ENCODE data around the gene TPRN. TPM values are rescaled to one million over a fixed set of nuclear protein-coding genes. Genes with fewer than 3 reads are reported as not detected.

Gene TPRN
- polyA plus RNA-seq, 3 donors from 2014 or later, result 0.11 to 1.1 (median 0.60) TPM

- H3K27ac Mint-ChIP-seq, result peak overlapping the region; percentile 86 to 98 (median 96)
- DNase-seq, result no peak
- peak overlapping the region; percentile 89 to 96 (median 94) for H3K4me3 Mint-ChIP-seq
- H3K9me3 Mint-ChIP-seq, result no peaks in the 10 kb centered on the region
- H3K36me3 Mint-ChIP-seq, result no peaks in the 10 kb centered on the region
- H3K4me1 Mint-ChIP-seq, result peaks cover 32 to 37% of the 10 kb centered on the region in 2 donors
- peaks cover 2 to 14% (median 9%) of the 10 kb centered on the region in 3 donors for H3K27me3 Mint-ChIP-seq (ENCODE audit: low read depth in 3 of 3)
Observed at GRCh38 chr9:137189297-137190295, 10.9 kb downstream of the TPRN start.

- Mint-ChIP-seq H3K27ac (peak within 1 kb of the TSS; percentile 86 to 98 (median 96)), H3K4me3 (peak within 1 kb of the TSS; percentile 91 to 96 (median 94)), H3K4me1 (peaks cover 38 to 40% of the 10 kb centered on the region in 2 donors), H3K36me3 (peaks cover 0 to 6% (median 4%) of the 10 kb centered on the region in 3 donors), H3K27me3 (ENCODE audit: low read depth in 3 of 3) (peaks cover 2 to 14% (median 9%) of the 10 kb centered on the region in 3 donors), H3K9me3 (no peaks in the 10 kb centered on the region)
- DNase-seq, result peak; percentile 94 to 95 (median 95)
Observed at GRCh38 chr9:137188490-137189296, 11.8 kb downstream of the TPRN start, which contains the start of the genes ANAPC2 and SSNA1. Gene ANAPC2 (minus strand): TSS chr9:137188560. CDS start chr9:137188532, 28 bp downstream. Gene SSNA1 (plus strand): TSS chr9:137188676. CDS start chr9:137188727, 51 bp downstream.

GRCh38 chr9:137188086-137188489, 12.5 kb downstream of the TPRN start:
- H3K4me1 Mint-ChIP-seq, result peaks cover 38 to 40% of the 10 kb centered on the region in 2 donors
- H3K9me3 Mint-ChIP-seq, result no peaks in the 10 kb centered on the region
- peaks cover 2 to 14% (median 9%) of the 10 kb centered on the region in 3 donors for H3K27me3 Mint-ChIP-seq (ENCODE audit: low read depth in 3 of 3)
- DNase-seq, result no peak
- H3K36me3 Mint-ChIP-seq, result peaks cover 0 to 10% (median 4%) of the 10 kb centered on the region in 3 donors
- H3K27ac Mint-ChIP-seq, result peak overlapping the region; percentile 86 to 93 (median 93)
- peak overlapping the region; percentile 90 to 94 (median 93) for H3K4me3 Mint-ChIP-seq

GRCh38 chr9:137187386-137187785, 13.2 kb downstream of the TPRN start:
- Mint-ChIP-seq H3K4me1 (peaks cover 38 to 40% of the 10 kb centered on the region in 2 donors), H3K27ac (peak overlapping the region; percentile 86 to 93 (median 91)), H3K36me3 (peaks cover 0 to 10% (median 4%) of the 10 kb centered on the region in 3 donors), H3K27me3 (ENCODE audit: low read depth in 3 of 3) (peaks cover 2 to 14% (median 9%) of the 10 kb centered on the region in 3 donors), H3K4me3 (peak overlapping the region; percentile 90 to 94 (median 93)), H3K9me3 (no peaks in the 10 kb centered on the region)
- DNase-seq, result no peak

GRCh38 chr9:137186385-137186784, 14.2 kb downstream of the TPRN start:
- Mint-ChIP-seq H3K9me3 (no peaks in the 10 kb centered on the region), H3K27me3 (ENCODE audit: low read depth in 3 of 3) (peaks cover 2 to 14% (median 9%) of the 10 kb centered on the region in 3 donors)

GRCh38 chr9:137185921-137186320, 14.6 kb downstream of the TPRN start:
- H3K4me1 Mint-ChIP-seq, result peaks cover 36 to 40% of the 10 kb centered on the region in 2 donors
- H3K4me3 Mint-ChIP-seq, result peak overlapping the region in 2 of 5 donors; percentile 18 to 91
- H3K36me3 Mint-ChIP-seq, result peaks cover 4 to 15% (median 5%) of the 10 kb centered on the region in 3 donors
- no peak for DNase-seq
- peaks cover 2 to 11% (median 10%) of the 10 kb centered on the region in 3 donors for H3K27me3 Mint-ChIP-seq (ENCODE audit: low read depth in 3 of 3)
- no peaks in the 10 kb centered on the region for H3K9me3 Mint-ChIP-seq
- H3K27ac Mint-ChIP-seq, result no peak overlapping the region

More at GRCh38 chr9:137186385-137186784, 14.2 kb downstream of the TPRN start:
- H3K4me3 Mint-ChIP-seq, result peak overlapping the region in 4 of 5 donors; percentile 91 to 94 (median 94)
- peak overlapping the region in 2 of 6 donors; percentile 29 to 69 for H3K27ac Mint-ChIP-seq
- H3K4me1 Mint-ChIP-seq, result peaks cover 38 to 40% of the 10 kb centered on the region in 2 donors
- H3K36me3 Mint-ChIP-seq, result peaks cover 4 to 15% (median 5%) of the 10 kb centered on the region in 3 donors
- DNase-seq, result no peak

GRCh38 chr9:137184881-137185660, 15.5 kb downstream of the TPRN start:
- Mint-ChIP-seq H3K27ac (peak overlapping the region in 1 of 6 donors; percentile 11), H3K4me3 (no peak overlapping the region), H3K36me3 (peaks cover 4 to 15% (median 5%) of the 10 kb centered on the region in 3 donors), H3K9me3 (no peaks in the 10 kb centered on the region), H3K4me1 (peaks cover 33 to 40% of the 10 kb centered on the region in 2 donors), H3K27me3 (ENCODE audit: low read depth in 3 of 3) (peaks cover 2 to 11% (median 10%) of the 10 kb centered on the region in 3 donors)
- DNase-seq, result no peak

GRCh38 chr9:137183980-137184595, 16.5 kb downstream of the TPRN start:
- DNase-seq, result no peak
- Mint-ChIP-seq H3K4me3 (peak overlapping the region in 3 of 5 donors; percentile 19 to 49 (median 20)), H3K4me1 (peaks cover 26 to 32% of the 10 kb centered on the region in 2 donors), H3K27me3 (ENCODE audit: low read depth in 3 of 3) (peaks cover 2 to 15% (median 10%) of the 10 kb centered on the region in 3 donors), H3K36me3 (peaks cover 4 to 15% (median 5%) of the 10 kb centered on the region in 3 donors), H3K27ac (no peak overlapping the region), H3K9me3 (no peaks in the 10 kb centered on the region)

GRCh38 chr9:137182836-137183235, 17.7 kb downstream of the TPRN start:
- Mint-ChIP-seq H3K4me1 (peaks cover 22 to 27% of the 10 kb centered on the region in 2 donors), H3K27me3 (ENCODE audit: low read depth in 3 of 3) (peaks cover 0 to 9% (median 4%) of the 10 kb centered on the region in 3 donors), H3K36me3 (peaks cover 4 to 16% (median 5%) of the 10 kb centered on the region in 3 donors), H3K9me3 (no peaks in the 10 kb centered on the region), H3K4me3 (no peak overlapping the region), H3K27ac (no peak overlapping the region)
- DNase-seq, result no peak

GRCh38 chr9:137181680-137182079, 18.9 kb downstream of the TPRN start:
- Mint-ChIP-seq H3K4me3 (no peak overlapping the region), H3K27ac (no peak overlapping the region), H3K9me3 (no peaks in the 10 kb centered on the region), H3K27me3 (ENCODE audit: low read depth in 3 of 3) (peaks cover 0 to 6% (median 3%) of the 10 kb centered on the region in 3 donors), H3K4me1 (peaks cover 10 to 15% of the 10 kb centered on the region in 2 donors), H3K36me3 (peaks cover 4 to 22% (median 5%) of the 10 kb centered on the region in 3 donors)
- no peak for DNase-seq

GRCh38 chr9:137180491-137180890, 20.1 kb downstream of the TPRN start:
- Mint-ChIP-seq H3K9me3 (no peaks in the 10 kb centered on the region), H3K4me1 (peaks cover 4 to 8% of the 10 kb centered on the region in 2 donors), H3K27ac (no peak overlapping the region), H3K4me3 (no peak overlapping the region), H3K36me3 (peaks cover 4 to 22% (median 5%) of the 10 kb centered on the region in 3 donors), H3K27me3 (ENCODE audit: low read depth in 3 of 3) (peaks cover 3 to 6% (median 5%) of the 10 kb centered on the region in 3 donors)
- DNase-seq, result no peak

- DNase-seq, result no peak
- peaks cover 4 to 22% (median 5%) of the 10 kb centered on the region in 3 donors for H3K36me3 Mint-ChIP-seq
- no peak overlapping the region for H3K27ac Mint-ChIP-seq
- peaks cover 3 to 8% (median 5%) of the 10 kb centered on the region in 3 donors for H3K27me3 Mint-ChIP-seq (ENCODE audit: low read depth in 3 of 3)
- peaks cover 1 to 8% of the 10 kb centered on the region in 2 donors for H3K4me1 Mint-ChIP-seq
- no peak overlapping the region for H3K4me3 Mint-ChIP-seq
- no peaks in the 10 kb centered on the region for H3K9me3 Mint-ChIP-seq
Observed at GRCh38 chr9:137179761-137180160, 20.8 kb downstream of the TPRN start.

All from immature natural killer cell (primary cell).